NB4 (cell line): ENCODE data around the gene TARBP1.

Experiments
- CTCF ChIP-seq: IDR thresholded peaks from one replicate; pipeline ENCODE4 v1.5.1; 2012; ENCODE audit warnings: low read depth, low read length
- MAX ChIP-seq: IDR thresholded peaks from 2 replicates; pipeline ENCODE4 v1.6.1; 2011; ENCODE audit warnings: low read depth, low read length
- MYC ChIP-seq: IDR thresholded peaks from 2 replicates; pipeline ENCODE4 v1.6.1; 2011; ENCODE audit warnings: low read depth, low read length
- POLR2A ChIP-seq: IDR thresholded peaks from 2 replicates; pipeline ENCODE4 v1.6.1; 2011; ENCODE audit warnings: mild to moderate bottlenecking; ENCODE audit not compliant: insufficient read length; ENCODE audit errors: extremely low read depth

- TF ChIP-seq CTCF: no peak
- TF ChIP-seq POLR2A: no peak
- TF ChIP-seq MAX: no peak
- no peak for TF ChIP-seq MYC
These were observed 16.4 kb upstream of the TARBP1 start for GRCh38 chr1:234495231-234495990.
